HG02970 (cell line): ENCODE results near the gene WTIP.
"Not testable (repeated sequence)": the region's sequence is repeated elsewhere in the genome, so short reads cannot be mapped to it uniquely, and the experiment has no call there.

Experiments
- ATAC-seq: cut with Tn5 transposase; IDR thresholded peaks from one replicate; pipeline ENCODE4 v1.9.1; 2021; ENCODE audit warnings: mild to moderate bottlenecking, moderate library complexity, moderate number of reproducible peaks; ENCODE audit not compliant: unreplicated experiment, low FRiP score

Gene WTIP

GRCh38 chr19:34480971-34481841, at the start of gene WTIP:
Gene WTIP (plus strand): TSS chr19:34481758. CDS start chr19:34481975, 217 bp downstream.
- ATAC-seq = no peak

- no peak for ATAC-seq
Observed at GRCh38 chr19:34432797-34433196, 48.8 kb upstream of the WTIP start.

GRCh38 chr19:34436716-34437115, 44.8 kb upstream of the WTIP start:
- no peak for ATAC-seq

GRCh38 chr19:34448191-34448590, 33.4 kb upstream of the WTIP start:
- ATAC-seq = no peak

GRCh38 chr19:34452723-34453122, 28.8 kb upstream of the WTIP start:
- no peak for ATAC-seq

- ATAC-seq = no peak
Observed at GRCh38 chr19:34454091-34454490, 27.5 kb upstream of the WTIP start.

GRCh38 chr19:34454685-34455084, 26.9 kb upstream of the WTIP start:
- no peak for ATAC-seq

GRCh38 chr19:34455783-34456480, 25.6 kb upstream of the WTIP start:
- ATAC-seq = not testable (repeated sequence)

- ATAC-seq = no peak
Observed at GRCh38 chr19:34457446-34457845, 24.1 kb upstream of the WTIP start.

- ATAC-seq = no peak
Observed at GRCh38 chr19:34458677-34459076, 22.9 kb upstream of the WTIP start.

GRCh38 chr19:34459614-34460013, 21.9 kb upstream of the WTIP start:
- no peak for ATAC-seq

GRCh38 chr19:34461375-34462100, 20.0 kb upstream of the WTIP start:
- no peak for ATAC-seq

- not testable (repeated sequence) for ATAC-seq
Observed at GRCh38 chr19:34464785-34465184, 16.8 kb upstream of the WTIP start.

- ATAC-seq = no peak
Observed at GRCh38 chr19:34468409-34468808, 13.1 kb upstream of the WTIP start.

GRCh38 chr19:34469026-34469425, 12.5 kb upstream of the WTIP start:
- not testable (repeated sequence) for ATAC-seq

- ATAC-seq = no peak
Observed at GRCh38 chr19:34471906-34472700, 9.5 kb upstream of the WTIP start.

- no peak for ATAC-seq
Observed at GRCh38 chr19:34474233-34474989, 7.1 kb upstream of the WTIP start.

GRCh38 chr19:34475026-34475974, 6.3 kb upstream of the WTIP start:
- ATAC-seq = no peak
